ENCODE data around the gene ABCA7.

The ABCA7 gene
- total RNA-seq = 72.5 to 216 (median 187) reads per million in 4 experiments

GRCh38 chr19:1039646-1040475 lies at the start of gene ABCA7:
TSS of gene ABCA7 (plus strand) at chr19:1040107. CDS start at chr19:1041362, 1,255 bp downstream.
- peak; percentile 98 for DNase-seq

GRCh38 chr19:990119-990571 lies 49.8 kb upstream of the ABCA7 start:
- no peak for DNase-seq

GRCh38 chr19:990746-991145 lies 49.2 kb upstream of the ABCA7 start:
- no peak for DNase-seq

GRCh38 chr19:991174-991931 lies 48.6 kb upstream of the ABCA7 start:
- peak; percentile 70 for DNase-seq

GRCh38 chr19:991932-992669 lies 47.8 kb upstream of the ABCA7 start:
- DNase-seq = no peak

GRCh38 chr19:992670-993055 lies 47.2 kb upstream of the ABCA7 start:
- DNase-seq = no peak

GRCh38 chr19:993361-993830 lies 46.5 kb upstream of the ABCA7 start:
- no peak for DNase-seq

GRCh38 chr19:993831-994393 lies 46.0 kb upstream of the ABCA7 start:
- no peak for DNase-seq

GRCh38 chr19:994516-994915 lies 45.4 kb upstream of the ABCA7 start:
- DNase-seq = no peak

GRCh38 chr19:995051-995827 lies 44.7 kb upstream of the ABCA7 start:
- DNase-seq = no peak

- DNase-seq = peak; percentile 72
These were observed 43.7 kb upstream of the ABCA7 start for GRCh38 chr19:996051-996838.

GRCh38 chr19:998064-998463 lies 41.8 kb upstream of the ABCA7 start:
- no peak for DNase-seq

- DNase-seq = no peak
These were observed 40.6 kb upstream of the ABCA7 start for GRCh38 chr19:999379-999719.

GRCh38 chr19:1000095-1000494 lies 39.8 kb upstream of the ABCA7 start, which contains the start of gene GRIN3B:
TSS of gene GRIN3B (plus strand) at chr19:1000419. CDS start at chr19:1000438, 19 bp downstream.
- peak; percentile 38 for DNase-seq

- DNase-seq = no peak
These were observed 39.0 kb upstream of the ABCA7 start for GRCh38 chr19:1000591-1001537.

- DNase-seq = peak; percentile 61
These were observed 38.3 kb upstream of the ABCA7 start for GRCh38 chr19:1001538-1002166.

- DNase-seq = no peak
These were observed 37.3 kb upstream of the ABCA7 start for GRCh38 chr19:1002600-1002999.

GRCh38 chr19:1003283-1003682 lies 36.6 kb upstream of the ABCA7 start:
- no peak for DNase-seq

- DNase-seq = no peak
These were observed 35.6 kb upstream of the ABCA7 start for GRCh38 chr19:1004204-1004802.

Data from effector CD8-positive, alpha-beta T cell (primary cell).